ENCODE results near the gene OTUD4.

- TF ChIP-seq CTCF (IDR thresholded peaks at IDR 0.05; ENCODE audit: extremely low read depth in 1 of 2, insufficient read depth in 1 of 2, low read depth in 1 of 2, low read length in 2 of 2) (peak; percentile 28 to 34), JUN (IDR thresholded peaks at IDR 0.05; ENCODE audit: borderline replicate concordance, insufficient read depth, insufficient read length, low read depth) (no peak), POLR2A (IDR thresholded peaks at IDR 0.05; ENCODE audit: low read depth, low read length) (no peak), EZH2 (IDR thresholded peaks at IDR 0.05; ENCODE audit: borderline replicate concordance, low read depth, low read length, severe bottlenecking) (no peak), POLR2AphosphoS5 (IDR thresholded peaks at IDR 0.05; ENCODE audit: insufficient read depth, low read depth, low read length) (no peak), GATA2 (IDR thresholded peaks at IDR 0.05; ENCODE audit: insufficient read depth, insufficient read length, low read depth, low read length) (no peak), FOS (IDR thresholded peaks at IDR 0.05; ENCODE audit: borderline replicate concordance, insufficient read depth, low read length) (no peak)
- TF ChIP-seq, protein P1, sequence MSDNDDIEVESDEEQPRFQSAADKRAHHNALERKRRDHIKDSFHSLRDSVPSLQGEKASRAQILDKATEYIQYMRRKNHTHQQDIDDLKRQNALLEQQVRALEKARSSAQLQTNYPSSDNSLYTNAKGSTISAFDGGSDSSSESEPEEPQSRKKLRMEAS (IDR thresholded peaks at IDR 0.05; ENCODE audit: insufficient read depth, insufficient read length): no peak
Observed at GRCh38 chr4:145216535-145216934, 36.1 kb upstream of the OTUD4 start.

All from endothelial cell of umbilical vein (primary cell).